K562 (cell line): Measurements from ENCODE around the gene TBC1D25. TPM values are rescaled to one million over a fixed set of nuclear protein-coding genes. Genes with fewer than 3 reads are reported as not detected.

Experiments
- ATAC-seq: fragments of 200-7000 bp; cut with Tn5 transposase; 3 replicates; pipeline ENCODE4 v1.9.1; 2020; ENCODE audit warnings: moderate library complexity
- BruUV-seq: library from RNA; stranded (reverse); fragments of 400-500 nt; replicated peaks from 2 replicates; lab custom pipeline; 2021; lab: Mats Ljungman, UMichigan
- CTCF ChIA-PET: fragments of 300-600 bp; formaldehyde crosslinking; extraction: SDS; loops from one replicate; lab custom pipeline; 2021; ENCODE audit warnings: low intra/inter-chr PET ratio; lab: Yijun Ruan, JAX
- POLR2A ChIA-PET: fragments of 300-600, 350-650 bp; sonication (Branson Sonifier 250); formaldehyde crosslinking; extraction: SDS; loops from one replicate; lab custom pipeline; 2021; ENCODE audit warnings: antibody characterized with exemption, inconsistent platforms; lab: Yijun Ruan, JAX
- DNase-seq, 4 experiments: peaks; one replicate each; pipeline versions ENCODE4 v3.0.0 to v3.0.0-alpha.2; 2011 to 2018; ENCODE audit warnings: low spot score in 3 of 4, mixed read lengths in 3 of 4; ENCODE audit errors: extremely low read depth in 1 of 4
- FAIRE-seq: peaks from 2 replicates; lab custom pipeline; 2011; peaks lifted over from hg19 to GRCh38; lab: Jason Lieb, UNC
- H2AFZ ChIP-seq: 2 replicates; pipeline ENCODE4 v1.6.0; 2011; ENCODE audit warnings: low read depth, low read length, control low read depth, inconsistent platforms
- H3K27ac ChIP-seq: fragments of 200-600 bp; 3 replicates; pipeline ENCODE4 v1.8.0; 2011; ENCODE audit warnings: low read depth, mild to moderate bottlenecking, control low read depth, inconsistent platforms, low read length, moderate library complexity, mixed read lengths; ENCODE audit errors: extremely low read depth
- H3K27me3 ChIP-seq, 2 experiments: fragments of 300-600 bp in 1 of 2; 2 replicates in 1 of 2; 3 replicates in 1 of 2; pipeline versions ENCODE4 v1.6.0 to v1.8.0; 2011; ENCODE audit warnings: inconsistent platforms in 2 of 2, low read length in 2 of 2, mild to moderate bottlenecking in 1 of 2, mixed read lengths in 1 of 2, moderate library complexity in 1 of 2; ENCODE audit not compliant: control insufficient read depth in 2 of 2, insufficient read depth in 2 of 2
- H3K36me3 ChIP-seq: fragments of 300-600 bp; 3 replicates; pipeline ENCODE4 v1.8.0; 2011; ENCODE audit warnings: mild to moderate bottlenecking, low read length, inconsistent platforms; ENCODE audit not compliant: control insufficient read depth, insufficient read depth
- H3K4me1 ChIP-seq, 2 experiments: fragments of 200-600 bp in 1 of 2; replicated peaks in 1 of 2; 2 replicates in 1 of 2; 3 replicates in 1 of 2; pipeline versions ENCODE4 v1.5.1 to v1.8.0; 2011; ENCODE audit warnings: inconsistent platforms in 2 of 2, low read length in 2 of 2, mild to moderate bottlenecking in 1 of 2, mixed read lengths in 1 of 2, moderate library complexity in 1 of 2; ENCODE audit not compliant: control insufficient read depth in 2 of 2, insufficient read depth in 2 of 2
- H3K4me2 ChIP-seq: 2 replicates; pipeline ENCODE4 v1.6.1; 2011; ENCODE audit warnings: low read length, control low read depth, inconsistent platforms, mixed read lengths; ENCODE audit not compliant: insufficient read depth
- H3K4me3 ChIP-seq: fragments of 200-600 bp; sonication (generic), shearing (Covaris generic); 2 replicates; pipeline ENCODE4 v1.5.1; 2016; ENCODE audit warnings: control low read depth, inconsistent platforms
- H3K79me2 ChIP-seq: fragments of 200-600 bp; 3 replicates; pipeline ENCODE4 v1.8.0; 2011; ENCODE audit warnings: low read length, inconsistent platforms; ENCODE audit not compliant: control insufficient read depth, insufficient read depth
- H3K9ac ChIP-seq, 2 experiments: 2 replicates each; pipeline versions ENCODE4 v1.6.0 to v1.6.1; 2011; ENCODE audit warnings: low read depth in 2 of 2, low read length in 2 of 2, control low read depth in 1 of 2, inconsistent platforms in 1 of 2, mild to moderate bottlenecking in 1 of 2, mixed read lengths in 1 of 2; ENCODE audit not compliant: insufficient read depth in 1 of 2
- H3K9me1 ChIP-seq: one replicate; pipeline ENCODE4 v1.6.0; 2011; ENCODE audit warnings: inconsistent platforms, mild to moderate bottlenecking, low read length, moderate library complexity; ENCODE audit not compliant: control insufficient read depth, insufficient read depth
- H3K9me3 ChIP-seq: replicated peaks from 2 replicates; pipeline ENCODE4 v1.5.1; 2011; ENCODE audit warnings: low read depth, low read length, inconsistent platforms; ENCODE audit not compliant: control insufficient read depth, insufficient read depth
- H4K20me1 ChIP-seq: replicated peaks from 2 replicates; pipeline ENCODE4 v1.6.1; 2011; ENCODE audit warnings: low read length, inconsistent platforms, mixed read lengths; ENCODE audit not compliant: control insufficient read depth, insufficient read depth
- ZBTB17 ChIP-seq: fragments of 450-650 bp; formaldehyde crosslinking; IDR thresholded peaks from 2 replicates; pipeline ENCODE4 v1.4.0; 2020; ENCODE audit warnings: mild to moderate bottlenecking
- ZNF146 ChIP-seq: IDR thresholded peaks from one replicate; pipeline ENCODE4 v1.6.1; 2018; ENCODE audit warnings: missing compliant biosample characterization; ENCODE audit not compliant: unreplicated experiment
- WGBS: fragments of 100-300 bp; shearing (Covaris generic); methylation state at CpG from one replicate; pipeline ENCODE4 v1.1.6; 2016; ENCODE audit warnings: low coverage, mixed read lengths; ENCODE audit not compliant: insufficient coverage; ENCODE audit errors: missing lambda C conversion rate; 5-methylcytosine and 5-hydroxymethylcytosine counted together
- in situ Hi-C: fragments of 300-500 bp; cut with MboI; formaldehyde crosslinking; loops from 4 replicates; pipeline ENCODE4 v1.15.0; 2018; ENCODE audit warnings: inconsistent platforms, mixed read lengths
- intact Hi-C: fragments of 100-400 bp; cut with micrococcal nuclease; formaldehyde crosslinking; loops from 2 replicates; pipeline ENCODE4 v1.14.2; 2022
- polyA plus RNA-seq, 8 experiments: library from polyadenylated mRNA; depleted of rRNA in 4 of 8; stranded (reverse) in 5 of 8; unstranded in 3 of 8; fragments of >200 nt; fragmentation: Nextera tagmentation in 2 of 8; fragmentation: Illumina TruSeq in 1 of 8; extraction: Ambion mirVana in 2 of 8; extraction: Trizol in 1 of 8; gene quantifications; 2 replicates each; pipeline versions ENCODE4 v1.2.1 to v1.2.3, GENCODE V29; 2011 to 2014; ENCODE audit warnings: inconsistent platforms in 1 of 8, missing spikeins in 1 of 8
- total RNA-seq, 7 experiments: library from RNA; depleted of rRNA in 6 of 7; stranded (reverse); fragments of >200 nt in 6 of 7; fragmentation: Illumina TruSeq in 2 of 7; extraction: Trizol in 2 of 7; gene quantifications; 2 replicates each; pipeline versions ENCODE4 v1.2.1 to v1.2.3, GENCODE V29; 2011 to 2021; ENCODE audit warnings: low replicate concordance in 1 of 7

The TBC1D25 gene
- total and polyA plus RNA-seq, 9 of the 15 experiments (the other 6 are each of a cell fraction or from before 2014, with no cell fraction given) = 0.62 to 10.6 (median 3.9) TPM

- ChIA-PET CTCF (no interaction called here), POLR2A (interaction anchor here (0.6 to 1.6 kb wide), 4 partner anchors 9 to 117 kb away, joined by 3 to 6 read pairs (median 3); partner anchors contain the start of gene RBM3)
- Histone ChIP-seq H3K9ac (no peak overlapping the region), H3K27ac (no peak overlapping the region), H3K4me3 (no peak overlapping the region), H3K4me2 (no peak overlapping the region)
- BruUV-seq = no TSS peak
- intact Hi-C loops (no loop called here), in situ Hi-C loops (no loop called here)
- DNase-seq (no peak), ATAC-seq (no peak)
- TF ChIP-seq ZNF146 (CRISPR knock-in tag) (peak; percentile 82), ZBTB17 (CRISPR knock-in tag) (no peak)
- TF ChIP-seq, all 486 proteins: peak for 1
- FAIRE-seq = no peak
- Histone ChIP-seq H4K20me1 (0 out of 2 replicates have a peak, but pooled peaks cover under 1% of the 10 kb centered on the region), H3K9me1 (no peaks in the 10 kb centered on the region), H3K79me2 (peaks cover 2% of the 10 kb centered on the region; the same call in 1 of the 3 replicates), H3K4me1 (peaks cover 2% of the 10 kb centered on the region in 2 experiments; a peak in 2 of 5 replicates), H3K9me3 (no peaks in the 10 kb centered on the region), H2AFZ (no peak overlapping the region), H3K27me3 (no peaks in the 10 kb centered on the region), H3K36me3 (peaks cover 2% of the 10 kb centered on the region; the same call in 2 of the 3 replicates)
- 0% methylated on average over 2 of the region's 2 CpGs for WGBS
Measured at GRCh38 chrX:48584698-48585097, 45.2 kb downstream of the TBC1D25 start.

- H3K79me2 ChIP-seq = peaks cover 33% of the 10 kb centered on the region; the same call in 2 of the 3 replicates
- H4K20me1 ChIP-seq = no peaks in the 10 kb centered on the region
- H3K4me1 ChIP-seq = peaks cover 12 to 28% of the 10 kb centered on the region in 2 experiments
- BruUV-seq = no TSS peak
- DNase-seq (peak in 1 of 4 experiments; percentile 44), FAIRE-seq (peak; percentile 6), ATAC-seq (peak; percentile 29; the same call in 2 of the 3 replicates)
- no peaks in the 10 kb centered on the region for H3K9me1 ChIP-seq
- in situ Hi-C loops (no loop called here), intact Hi-C loops (no loop called here)
- no peaks in the 10 kb centered on the region for H3K27me3 ChIP-seq
- H3K36me3 ChIP-seq = no peaks in the 10 kb centered on the region; the same call in 2 of the 3 replicates
- peak overlapping the region; percentile 95 for H2AFZ ChIP-seq
- peak overlapping the region; percentile 65 for H3K4me2 ChIP-seq
- POLR2A ChIA-PET = interaction anchor here (1.7 kb wide), 2 partner anchors 11 to 15 kb away, joined by 6 to 8 read pairs; partner anchors contain the start of gene RBM3
- no peaks in the 10 kb centered on the region for H3K9me3 ChIP-seq
- WGBS = 43% methylated on average over 10 of the region's 13 CpGs
- H3K4me3 ChIP-seq = peak overlapping the region; percentile 32; the same call in 1 of the 2 replicates
- H3K9ac ChIP-seq = peak overlapping the region; percentile 70; a peak in 3 of 4 replicates
- peak overlapping the region; percentile 75 for H3K27ac ChIP-seq
- CTCF ChIA-PET = no interaction called here
Measured at GRCh38 chrX:48589482-48590162, 50.1 kb downstream of the TBC1D25 start.
